ENCODE results near the gene SFT2D1. TPM values are rescaled to one million over a fixed set of nuclear protein-coding genes. Genes with fewer than 3 reads are reported as not detected.
"Not testable (repeated sequence)": the region's sequence is repeated elsewhere in the genome, so short reads cannot be mapped to it uniquely, and the experiment has no call there.

SFT2D1 gene
- total RNA-seq, 1 donor from 2014 or later, result 49.5 TPM

DNA sequence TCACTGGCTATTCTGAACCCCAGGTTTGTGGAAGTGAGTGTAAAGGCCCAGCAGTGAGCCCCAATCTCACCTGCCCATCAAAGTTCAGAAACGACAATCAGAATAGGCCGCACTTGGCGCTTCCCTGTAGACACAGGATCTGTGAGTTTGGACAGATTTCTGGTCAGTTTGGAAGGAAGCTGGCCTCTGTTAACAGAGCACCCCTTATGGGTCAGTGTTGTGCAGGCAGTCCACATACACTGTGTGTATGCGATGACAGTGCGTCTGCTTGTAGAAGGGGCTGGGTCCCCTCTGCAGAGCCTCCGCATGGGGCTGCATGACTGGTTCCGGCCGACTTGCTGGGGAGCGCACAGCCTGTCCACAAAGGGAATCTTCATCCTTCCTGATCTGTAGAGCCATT is 43.8 kb upstream of the SFT2D1 start:
- H3K36me3 Mint-ChIP-seq (ENCODE audit: low read depth), result peaks cover 2% of the 10 kb centered on the region
- intact Hi-C loops (cut with micrococcal nuclease), result no loop called here
- H3K27ac Mint-ChIP-seq, result no peak overlapping the region
- H3K9me3 Mint-ChIP-seq, result no peaks in the 10 kb centered on the region
- ChIA-PET CTCF (no interaction called here), POLR2A (no interaction called here)
- peaks cover 13% of the 10 kb centered on the region for H3K4me1 Mint-ChIP-seq
- ATAC-seq (ENCODE audit: low read depth) (no peak), DNase-seq (no peak)
- TF ChIP-seq, protein P1, sequence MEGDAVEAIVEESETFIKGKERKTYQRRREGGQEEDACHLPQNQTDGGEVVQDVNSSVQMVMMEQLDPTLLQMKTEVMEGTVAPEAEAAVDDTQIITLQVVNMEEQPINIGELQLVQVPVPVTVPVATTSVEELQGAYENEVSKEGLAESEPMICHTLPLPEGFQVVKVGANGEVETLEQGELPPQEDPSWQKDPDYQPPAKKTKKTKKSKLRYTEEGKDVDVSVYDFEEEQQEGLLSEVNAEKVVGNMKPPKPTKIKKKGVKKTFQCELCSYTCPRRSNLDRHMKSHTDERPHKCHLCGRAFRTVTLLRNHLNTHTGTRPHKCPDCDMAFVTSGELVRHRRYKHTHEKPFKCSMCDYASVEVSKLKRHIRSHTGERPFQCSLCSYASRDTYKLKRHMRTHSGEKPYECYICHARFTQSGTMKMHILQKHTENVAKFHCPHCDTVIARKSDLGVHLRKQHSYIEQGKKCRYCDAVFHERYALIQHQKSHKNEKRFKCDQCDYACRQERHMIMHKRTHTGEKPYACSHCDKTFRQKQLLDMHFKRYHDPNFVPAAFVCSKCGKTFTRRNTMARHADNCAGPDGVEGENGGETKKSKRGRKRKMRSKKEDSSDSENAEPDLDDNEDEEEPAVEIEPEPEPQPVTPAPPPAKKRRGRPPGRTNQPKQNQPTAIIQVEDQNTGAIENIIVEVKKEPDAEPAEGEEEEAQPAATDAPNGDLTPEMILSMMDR (IDR thresholded peaks at IDR 0.05), result no peak
- no peak overlapping the region for H3K4me3 Mint-ChIP-seq
- peaks cover 2% of the 10 kb centered on the region for H3K27me3 Mint-ChIP-seq

DNA sequence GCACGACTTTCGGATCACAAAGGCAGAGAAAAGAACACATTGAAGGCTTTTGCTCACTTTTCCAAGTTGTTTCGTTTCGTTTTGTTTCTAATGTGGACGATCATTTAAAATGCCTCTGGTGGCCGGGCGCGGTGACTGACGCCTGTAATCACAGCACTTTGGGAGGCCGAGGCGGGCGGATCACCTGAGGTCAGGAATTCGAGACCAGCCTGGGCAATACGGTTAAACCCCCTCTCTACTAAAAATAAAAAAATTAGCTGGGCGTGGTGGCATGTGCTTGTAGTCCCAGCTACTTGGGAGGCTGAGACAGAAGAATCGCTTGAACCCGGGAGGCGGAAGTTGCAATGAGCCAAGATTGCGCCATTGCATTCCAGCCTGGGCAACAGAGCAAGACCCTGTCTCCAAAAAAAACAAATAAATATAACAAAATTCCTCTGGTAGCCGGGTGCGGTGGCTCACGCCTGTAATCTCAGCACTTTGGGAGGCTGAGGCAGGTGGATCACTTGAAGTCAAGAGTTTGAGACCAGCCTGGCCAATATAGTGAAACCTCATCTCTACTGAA is 41.5 kb upstream of the SFT2D1 start:
- intact Hi-C loops (cut with micrococcal nuclease), result loop anchor here (1.0 to 5.0 kb wide), 6 partner anchors 17 to 728 kb away; partner anchors contain the start of genes PRR18 and RPS6KA2
- ATAC-seq (ENCODE audit: low read depth); H3K27me3 Mint-ChIP-seq; DNase-seq; H3K9me3 Mint-ChIP-seq; H3K36me3 Mint-ChIP-seq (ENCODE audit: low read depth): not testable (repeated sequence)
- Mint-ChIP-seq H3K27ac (peak overlapping the region; percentile 71), H3K4me3 (peak overlapping the region; percentile 85), H3K4me1 (peaks cover 15% of the 10 kb centered on the region)
- CTCF ChIA-PET, result interaction anchor here (1.3 to 1.4 kb wide), 2 partner anchors 17 to 71 kb away, joined by 3 to 5 read pairs; no protein-coding TSS in a partner anchor
- POLR2A ChIA-PET, result interaction anchor here (1.6 kb wide), 1 partner anchor 41 kb away, joined by 7 read pairs; the partner anchor contains the start of gene SFT2D1

DNA sequence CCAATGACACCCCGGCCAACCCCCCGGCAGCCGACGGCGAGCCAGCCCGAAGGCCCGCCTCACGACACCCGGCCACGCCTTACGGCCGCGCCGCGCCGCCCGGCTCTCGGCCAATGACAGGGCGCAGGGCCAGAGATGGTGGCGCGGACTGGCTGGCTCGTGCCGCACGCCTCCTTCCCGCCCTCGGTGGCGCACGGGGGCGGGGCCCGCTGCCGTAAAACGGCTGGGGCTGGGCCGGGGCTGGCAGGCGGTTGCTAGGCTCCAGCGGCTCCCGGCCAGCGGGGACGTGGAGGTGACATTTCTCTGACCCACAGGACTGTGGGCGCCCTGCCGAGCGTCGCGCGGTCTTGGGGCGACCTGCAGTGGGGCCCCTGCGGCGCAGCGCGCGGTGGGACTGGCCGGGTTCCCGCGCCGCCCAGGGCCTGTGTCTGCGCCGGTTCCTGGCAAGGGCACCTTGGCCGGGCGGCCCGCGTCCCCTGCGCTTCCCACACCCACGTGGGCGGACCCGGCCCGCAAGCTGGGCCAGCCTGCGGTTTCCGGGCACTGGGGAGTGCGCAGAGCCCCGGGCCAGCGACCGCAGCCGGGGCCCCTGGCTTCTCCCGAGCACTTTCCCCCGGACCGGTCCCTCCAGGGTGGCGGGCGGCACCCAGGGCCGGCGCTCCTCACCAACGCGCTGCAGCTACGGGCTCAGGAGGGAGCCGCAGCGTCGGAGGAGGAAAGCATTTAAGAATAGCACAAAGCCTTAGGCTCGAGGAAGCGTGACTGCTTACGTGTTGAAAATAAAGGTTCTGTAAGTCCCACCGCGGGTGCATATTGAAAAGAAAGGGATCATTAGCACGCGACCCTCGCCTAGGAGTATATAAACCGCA is 40.8 kb upstream of the SFT2D1 start, which contains the start of gene MPC1:
MPC1 (minus strand) TSS at position 8 of the 869 bp plus-strand sequence. CDS start 64 bp downstream, outside the sequence.
- Mint-ChIP-seq H3K9me3 (no peaks in the 10 kb centered on the region), H3K4me3 (peak within 1 kb of the TSS; percentile 92), H3K4me1 (peaks cover 15% of the 10 kb centered on the region), H3K27me3 (no peaks in the 10 kb centered on the region), H3K27ac (peak within 1 kb of the TSS; percentile 76), H3K36me3 (ENCODE audit: low read depth) (peaks cover 2% of the 10 kb centered on the region)
- ATAC-seq (ENCODE audit: low read depth) (peak; percentile 94), DNase-seq (peak; percentile 96)
- ChIA-PET POLR2A (interaction anchor here (1.6 kb wide), 1 partner anchor 41 kb away, joined by 7 read pairs; the partner anchor contains the start of gene SFT2D1), CTCF (interaction anchor here (1.3 to 1.4 kb wide), 2 partner anchors 17 to 70 kb away, joined by 3 to 5 read pairs; no protein-coding TSS in a partner anchor)
- intact Hi-C loops (cut with micrococcal nuclease), result loop anchor here (1.0 to 5.0 kb wide), 6 partner anchors 18 to 729 kb away; partner anchors contain the start of genes PRR18 and RPS6KA2
- TF ChIP-seq, protein P1 (IDR thresholded peaks at IDR 0.05), result no peak

DNA sequence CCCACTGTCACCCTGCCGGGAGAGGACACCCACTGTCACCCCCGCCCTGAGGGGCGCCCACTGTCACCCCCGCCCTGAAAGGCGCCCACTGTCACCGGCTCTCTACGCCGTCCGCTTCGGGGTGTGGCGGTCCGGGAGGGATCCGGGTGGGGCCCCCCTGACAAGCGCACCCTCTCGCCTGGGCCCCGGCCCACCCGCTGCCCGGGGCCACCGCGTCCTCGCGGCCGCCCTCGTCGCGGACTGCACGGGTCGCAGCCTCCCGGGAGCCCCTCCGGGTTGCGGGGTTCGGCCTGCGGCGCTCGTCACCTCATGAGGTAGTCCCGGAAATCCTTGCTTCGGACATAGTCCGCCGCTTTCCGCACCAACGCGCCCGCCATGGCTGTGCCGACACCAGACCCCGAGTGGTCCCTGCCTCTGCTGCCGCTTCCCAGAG is 40.2 kb upstream of the SFT2D1 start:
- Mint-ChIP-seq H3K36me3 (ENCODE audit: low read depth) (peaks cover 2% of the 10 kb centered on the region), H3K9me3 (no peaks in the 10 kb centered on the region), H3K4me3 (peak overlapping the region; percentile 92), H3K27me3 (no peaks in the 10 kb centered on the region), H3K4me1 (peaks cover 15% of the 10 kb centered on the region), H3K27ac (peak overlapping the region; percentile 76)
- POLR2A ChIA-PET, result no interaction called here
- TF ChIP-seq, protein P1 (IDR thresholded peaks at IDR 0.05), result no peak
- intact Hi-C loops (cut with micrococcal nuclease), result loop anchor here (2.0 to 5.0 kb wide), 2 partner anchors 206 to 730 kb away; no protein-coding TSS in a partner anchor
- peak; percentile 6 for ATAC-seq (ENCODE audit: low read depth)
- DNase-seq, result no peak
- CTCF ChIA-PET, result no interaction called here

DNA sequence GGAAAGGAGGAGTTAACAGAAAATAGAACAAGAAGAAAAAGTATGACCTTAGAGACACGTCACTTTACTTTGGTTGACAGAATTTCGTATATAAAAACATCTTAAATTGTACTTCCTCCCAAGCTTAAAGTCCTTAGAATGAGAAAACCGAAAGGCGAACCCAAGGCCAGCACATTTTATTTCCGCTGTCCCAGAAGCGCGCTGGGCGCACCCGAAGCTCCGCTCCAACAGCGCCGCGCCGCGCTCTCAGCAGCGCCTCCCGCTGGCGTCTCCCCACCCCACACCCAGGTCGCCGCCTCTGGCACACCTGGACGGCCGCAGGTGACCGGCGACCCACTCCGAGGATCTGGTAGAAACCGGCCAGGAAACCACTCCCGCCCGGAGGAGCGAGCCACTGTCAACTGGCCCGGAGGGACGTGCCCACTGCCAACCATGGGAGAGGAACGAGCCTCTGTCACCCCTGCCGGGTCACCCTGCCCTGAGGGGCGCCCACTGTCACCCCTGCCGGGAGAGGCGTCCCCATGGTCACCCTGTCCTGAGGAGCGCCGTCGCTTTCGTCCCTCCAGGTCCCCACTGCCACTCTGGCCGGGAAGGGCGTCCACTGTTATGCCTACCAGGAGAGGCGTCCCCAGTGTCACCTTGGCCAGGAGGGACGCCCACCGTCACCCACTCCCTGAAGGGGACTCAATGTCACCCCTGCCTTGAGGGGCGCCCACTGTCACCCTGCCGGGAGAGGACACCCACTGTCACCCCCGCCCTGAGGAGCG is 39.6 kb upstream of the SFT2D1 start:
- CTCF ChIA-PET, result interaction anchor here (0.7 to 3.0 kb wide), 17 partner anchors 10 to 245 kb away, joined by 3 to 32 read pairs (median 4); partner anchors contain the start of gene SFT2D1
- ATAC-seq (ENCODE audit: low read depth) (peak; percentile 23), DNase-seq (peak; percentile 72)
- H3K36me3 Mint-ChIP-seq (ENCODE audit: low read depth), result peaks cover 2% of the 10 kb centered on the region
- no peaks in the 10 kb centered on the region for H3K9me3 Mint-ChIP-seq
- intact Hi-C loops (cut with micrococcal nuclease), result loop anchor here (1.0 to 5.0 kb wide), 4 partner anchors 69 to 730 kb away; no protein-coding TSS in a partner anchor
- POLR2A ChIA-PET, result interaction anchor here (0.6 to 2.1 kb wide), 6 partner anchors 30 to 245 kb away, joined by 3 to 33 read pairs (median 3); partner anchors contain the start of genes RPS6KA2 and SFT2D1
- H3K27ac Mint-ChIP-seq, result peak overlapping the region; percentile 76
- TF ChIP-seq, protein P1 (IDR thresholded peaks at IDR 0.05), result no peak
- no peaks in the 10 kb centered on the region for H3K27me3 Mint-ChIP-seq
- H3K4me1 Mint-ChIP-seq, result peaks cover 15% of the 10 kb centered on the region
- peak overlapping the region; percentile 92 for H3K4me3 Mint-ChIP-seq

Measured in activated B cell treated with CpG ODN at 0.5 μM for 24 hours (primary cell).